Lung microvascular endothelial cell (primary cell): ENCODE measurements around the gene GULP1. TPM values are rescaled to one million over a fixed set of nuclear protein-coding genes. Genes with fewer than 3 reads are reported as not detected.
"Not testable (repeated sequence)": the region's sequence is repeated elsewhere in the genome, so short reads cannot be mapped to it uniquely, and the experiment has no call there.

ENCODE experiments used
- DNase-seq, 2 donors: peaks; one replicate each; pipeline versions ENCODE4 v3.0.0 to v3.0.0-alpha.2; 2010; ENCODE audit warnings: low read depth in 2 of 2
- total RNA-seq: library from RNA; depleted of rRNA; stranded (reverse); fragments of >200 nt; gene quantifications from 2 replicates; pipeline ENCODE4 v1.2.1, GENCODE V29; 2014

The GULP1 gene
- total RNA-seq, 1 donor from 2014 or later = 2.4 TPM

- no peak for DNase-seq
These were observed 124.0 kb downstream of the GULP1 start for GRCh38 chr2:188415754-188416083.

DNA sequence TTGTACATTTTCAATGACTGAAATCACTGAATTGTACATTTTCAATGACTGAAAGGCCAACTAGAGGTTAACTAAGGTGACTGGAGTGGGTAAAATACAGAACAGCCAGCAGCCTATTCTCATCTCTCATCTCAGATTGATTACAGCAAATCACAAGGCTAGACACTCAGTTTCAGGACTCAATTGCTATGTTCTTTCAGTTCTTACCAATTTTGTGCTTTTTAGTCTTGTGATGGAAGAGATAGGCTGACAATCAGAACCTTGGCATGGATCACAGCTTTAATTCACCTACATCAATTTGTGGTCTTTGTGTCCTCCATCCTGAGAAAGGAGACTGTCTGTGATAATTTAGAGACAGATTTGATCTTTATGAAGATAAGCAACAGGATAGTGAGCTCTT, 124.7 kb downstream of the GULP1 start:
- DNase-seq = no peak

- DNase-seq = no peak
These were observed 131.1 kb downstream of the GULP1 start for GRCh38 chr2:188422726-188423125.

- no peak for DNase-seq
These were observed 133.6 kb downstream of the GULP1 start for GRCh38 chr2:188425266-188425665.

- DNase-seq = no peak
These were observed 134.4 kb downstream of the GULP1 start for GRCh38 chr2:188426121-188426520.

DNA sequence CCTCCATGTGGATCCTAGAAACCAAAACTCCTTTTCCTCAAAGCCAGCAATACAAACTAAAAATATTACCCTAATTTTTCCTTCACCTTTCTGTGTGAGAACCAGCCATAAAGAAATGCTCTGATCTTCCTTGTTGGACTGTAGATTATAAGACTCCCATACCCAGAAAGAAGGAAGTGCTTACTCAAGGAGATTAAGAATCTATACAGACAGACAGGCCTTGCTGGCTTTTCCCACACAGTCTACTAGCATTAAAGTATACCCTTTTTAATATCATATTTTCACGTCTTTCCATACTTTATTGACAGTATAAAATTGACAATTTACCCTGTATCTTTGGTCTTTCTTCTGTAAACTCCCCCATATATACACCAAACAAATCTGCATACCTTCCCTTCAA, 139.0 kb downstream of the GULP1 start:
- DNase-seq = no peak

DNA sequence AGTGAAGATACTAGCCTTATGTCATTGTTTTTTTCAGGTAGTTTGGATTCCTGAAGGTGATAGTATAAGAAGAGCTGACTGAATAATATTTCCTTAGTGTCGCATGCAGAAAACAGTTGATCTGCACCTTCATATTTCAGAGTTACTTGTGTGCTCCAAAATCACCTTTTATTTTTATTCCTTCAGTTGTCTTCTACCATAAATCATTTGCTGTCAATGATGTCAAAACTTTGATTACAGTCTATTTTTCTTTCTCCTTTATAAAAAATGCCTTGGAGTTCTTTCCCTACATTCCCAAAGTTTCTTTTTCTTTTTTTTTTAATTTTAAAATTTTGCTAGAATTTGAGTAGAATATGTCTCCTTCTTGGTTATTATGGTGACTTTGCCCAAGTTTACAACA, 142.3 kb downstream of the GULP1 start:
- no peak for DNase-seq

- DNase-seq = no peak
These were observed 143.4 kb downstream of the GULP1 start for GRCh38 chr2:188435115-188435514.

DNA sequence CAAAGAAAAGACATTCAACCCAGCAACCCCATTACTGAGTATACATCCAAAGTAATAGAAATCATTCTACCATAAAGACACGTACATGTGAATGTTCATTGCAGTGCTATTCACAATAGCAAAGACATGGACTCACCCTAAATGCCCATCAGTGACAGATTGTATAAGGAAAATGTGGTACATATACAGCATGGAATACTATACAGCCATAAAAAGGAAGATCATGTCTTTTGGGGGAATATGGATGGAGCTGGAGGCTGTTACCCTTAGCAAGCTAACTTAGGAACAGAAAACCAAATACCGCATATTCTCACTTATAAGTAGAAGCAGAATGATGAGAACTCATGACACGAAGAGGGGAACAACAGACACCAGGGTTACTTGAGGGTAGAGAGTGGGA, 145.9 kb downstream of the GULP1 start:
- no peak for DNase-seq

DNA sequence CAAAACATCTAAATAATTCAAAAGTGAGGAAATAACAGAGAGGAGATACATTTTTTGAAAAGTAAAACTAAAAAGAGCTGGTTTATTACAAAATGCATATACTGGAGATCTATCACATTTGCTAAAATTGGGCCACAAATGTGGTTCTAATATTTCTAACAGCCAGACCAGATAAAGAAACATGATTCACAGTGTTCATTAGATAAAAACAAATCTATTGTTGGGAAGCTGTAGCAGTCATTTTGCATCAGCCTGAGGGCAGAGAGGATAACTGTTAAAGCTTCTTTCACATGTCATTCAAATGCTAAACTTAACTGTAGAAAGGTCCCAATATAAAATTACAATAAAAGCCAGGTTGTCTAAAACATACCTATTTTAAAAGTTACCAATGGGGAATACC, 148.3 kb downstream of the GULP1 start:
- no peak for DNase-seq

GRCh38 chr2:188440849-188441248, 149.2 kb downstream of the GULP1 start:
- DNase-seq = no peak

DNA sequence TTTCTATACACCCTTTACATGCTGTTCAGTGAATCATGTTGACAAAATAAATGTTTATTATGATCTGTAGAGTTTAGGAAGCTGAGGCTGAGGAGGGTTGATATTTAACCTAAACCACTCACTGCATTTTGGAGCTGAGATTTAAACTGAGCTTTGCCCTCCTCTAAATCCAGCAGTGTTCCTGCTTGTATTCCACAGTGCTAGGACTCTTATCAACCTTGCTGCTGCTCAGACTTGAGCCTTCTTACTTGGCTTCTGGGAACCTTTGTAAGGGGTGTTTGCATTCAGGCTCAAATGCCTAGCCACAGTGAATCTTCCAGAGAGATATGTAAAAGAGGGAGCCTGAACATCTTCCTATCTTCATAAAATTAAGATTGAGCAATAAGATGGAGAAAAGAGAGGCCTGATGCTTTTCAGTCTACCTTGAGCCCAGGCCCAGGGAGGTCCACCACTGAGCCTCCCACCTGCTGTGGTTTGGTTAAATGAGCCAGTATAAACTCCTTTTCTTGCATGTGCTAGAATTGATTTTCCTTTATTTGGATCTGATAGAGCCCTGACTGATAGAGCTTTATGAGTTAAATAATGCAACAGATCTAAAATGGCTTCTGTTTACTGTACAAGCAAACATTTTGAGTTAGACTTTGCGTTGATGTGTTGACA, 149.7 kb downstream of the GULP1 start:
- DNase-seq = no peak

GRCh38 chr2:188443207-188443606, 151.5 kb downstream of the GULP1 start:
- no peak for DNase-seq

DNA sequence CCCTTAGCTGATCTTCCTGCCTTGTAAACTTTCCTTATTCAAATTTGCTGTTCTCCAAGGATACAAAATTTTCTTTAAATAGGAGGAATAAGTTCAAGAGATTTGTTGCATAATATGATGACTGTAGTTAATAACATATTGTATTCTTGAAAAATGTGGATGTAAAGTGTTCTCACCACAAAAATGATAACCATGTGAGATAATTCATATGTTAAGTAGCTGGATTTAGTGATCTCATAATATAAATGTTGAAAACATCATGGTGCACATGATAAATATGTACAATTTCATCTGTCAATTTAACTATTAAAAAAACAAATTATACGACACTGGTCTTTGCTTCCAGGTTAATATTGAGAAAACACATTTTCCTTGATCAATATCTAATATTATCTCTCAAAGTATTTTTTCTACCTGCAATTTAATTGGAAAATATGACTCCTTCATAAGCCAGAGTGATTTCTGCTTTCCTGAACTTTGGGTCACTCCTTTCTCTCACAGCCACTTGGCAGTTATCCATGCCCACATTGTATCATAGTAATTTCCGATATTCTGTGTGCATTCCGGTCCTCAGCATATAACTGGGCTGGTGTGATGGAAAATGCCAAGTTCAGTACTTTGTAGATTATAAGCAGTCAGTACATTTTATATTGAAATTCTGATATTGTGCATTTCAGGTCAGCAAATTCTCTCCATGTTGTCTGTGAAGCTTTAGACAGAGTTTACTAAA, 152.6 kb downstream of the GULP1 start:
- peak; percentile 58 to 77 for DNase-seq

DNA sequence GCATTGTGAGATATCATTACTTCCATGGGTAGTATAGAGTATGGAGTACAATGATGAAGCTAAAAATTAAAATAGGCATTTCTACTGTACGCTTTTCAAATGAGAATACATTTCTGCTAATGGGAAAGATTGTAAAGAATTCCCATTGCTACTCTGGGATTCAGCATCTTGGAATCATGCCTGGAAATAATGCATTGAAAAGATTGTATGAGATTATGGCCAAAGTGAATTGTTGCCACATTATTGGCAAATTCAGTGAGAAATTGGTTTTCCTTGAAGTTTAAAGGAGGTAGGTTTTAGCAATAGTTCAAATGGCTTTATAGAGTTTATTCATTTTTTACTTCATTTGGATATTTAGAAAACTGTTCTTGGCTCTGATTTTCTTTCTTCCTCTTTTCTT, 157.9 kb downstream of the GULP1 start:
- no peak for DNase-seq

- DNase-seq = peak in 1 of 2 donors; percentile 2
These were observed 158.3 kb downstream of the GULP1 start for GRCh38 chr2:188449971-188450370.

DNA sequence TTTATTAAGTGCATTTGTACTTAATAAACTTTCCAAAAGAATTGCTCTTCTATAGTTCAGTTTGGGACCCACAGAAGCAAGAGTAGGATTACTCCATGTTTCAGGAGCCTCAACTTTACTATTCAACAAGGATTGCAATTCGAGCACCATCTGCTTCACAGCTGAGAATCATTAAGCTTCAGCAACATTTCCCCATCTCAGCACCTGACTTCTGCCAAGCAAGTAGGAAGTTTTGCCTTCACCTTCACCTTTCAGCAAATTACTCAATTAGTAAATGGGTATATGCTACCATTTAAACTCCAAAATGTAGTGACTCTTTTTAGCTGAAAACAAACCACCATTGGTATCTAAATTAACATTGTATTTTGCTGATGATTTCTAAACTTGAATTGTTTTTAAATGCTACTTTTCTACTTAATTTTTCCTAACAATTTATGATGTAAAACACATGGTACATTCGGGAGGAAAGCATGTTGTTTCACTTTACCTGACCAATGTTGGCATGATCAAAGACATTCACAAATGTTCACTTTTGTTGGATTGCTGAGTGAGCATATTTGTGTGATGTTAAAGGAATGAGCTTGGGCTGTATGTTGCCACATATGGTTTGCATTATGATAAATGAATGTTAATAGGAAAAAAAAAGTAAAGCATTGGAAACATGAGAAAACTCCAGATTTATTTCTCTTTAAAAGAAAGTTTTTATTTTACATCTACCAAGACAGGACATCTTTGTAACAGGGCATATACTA, 159.2 kb downstream of the GULP1 start:
- no peak for DNase-seq

DNA sequence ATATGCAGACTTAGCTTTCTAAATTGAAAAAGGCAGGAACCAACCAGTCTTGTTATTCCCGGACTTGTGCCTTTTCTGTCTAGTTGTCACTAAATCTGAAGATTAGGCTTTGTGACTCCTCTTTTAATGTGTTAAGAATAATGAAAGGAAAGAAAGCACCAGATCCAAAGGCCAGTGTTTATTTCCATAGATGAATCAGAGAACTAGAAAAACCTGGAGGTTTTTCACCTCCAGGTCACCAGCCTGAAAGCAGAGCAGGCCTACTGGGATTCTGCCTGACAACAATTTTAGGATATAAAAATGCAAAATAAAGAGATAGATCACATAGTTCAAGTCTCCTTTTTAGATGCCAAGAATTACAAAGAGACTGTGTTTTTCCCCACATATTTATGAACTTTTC, 160.4 kb downstream of the GULP1 start:
- no peak for DNase-seq

GRCh38 chr2:188456114-188456909, 164.6 kb downstream of the GULP1 start:
- no peak for DNase-seq

DNA sequence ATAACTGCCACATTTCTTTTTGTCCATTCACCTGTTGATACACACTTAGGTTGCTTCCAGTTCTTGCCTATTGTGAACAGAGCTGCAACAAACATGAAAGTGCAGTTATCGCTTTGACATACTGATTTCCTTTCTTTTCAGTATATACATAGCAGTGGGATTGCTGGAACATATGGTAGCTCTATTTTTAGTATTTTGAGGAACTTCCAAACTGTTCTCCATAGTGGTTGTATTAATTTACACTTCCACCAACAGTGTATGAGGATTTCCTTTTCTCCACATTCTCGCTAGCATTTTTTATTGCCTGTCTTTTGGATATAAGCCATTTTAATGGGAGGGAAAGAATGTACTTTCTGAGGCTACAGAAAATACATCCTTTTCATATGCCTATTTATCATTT, 167.4 kb downstream of the GULP1 start:
- no peak for DNase-seq

DNA sequence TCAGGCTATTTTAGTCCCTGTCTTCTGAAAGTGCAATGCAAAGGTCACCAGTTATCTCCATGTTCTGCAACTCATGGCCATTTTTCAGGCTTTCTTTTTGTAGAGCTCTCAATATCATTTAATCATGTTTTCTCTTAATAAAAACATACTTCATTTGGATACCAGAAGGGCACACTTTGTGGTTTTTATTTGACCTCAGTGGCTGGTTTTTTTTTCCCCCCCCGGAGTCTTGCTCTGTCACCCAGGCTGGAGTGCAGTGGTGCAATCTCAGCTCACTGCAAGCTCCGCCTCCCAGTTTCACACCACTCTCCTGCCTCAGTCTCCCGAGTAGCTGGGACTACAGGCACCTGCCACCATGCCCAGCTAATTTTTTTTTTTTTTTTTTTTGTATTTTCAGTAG, 174.4 kb downstream of the GULP1 start:
- DNase-seq = not testable (repeated sequence)

- no peak for DNase-seq
These were observed 175.1 kb downstream of the GULP1 start for GRCh38 chr2:188466761-188467160.
